ENCODE data around the gene KLHL6.

DNA sequence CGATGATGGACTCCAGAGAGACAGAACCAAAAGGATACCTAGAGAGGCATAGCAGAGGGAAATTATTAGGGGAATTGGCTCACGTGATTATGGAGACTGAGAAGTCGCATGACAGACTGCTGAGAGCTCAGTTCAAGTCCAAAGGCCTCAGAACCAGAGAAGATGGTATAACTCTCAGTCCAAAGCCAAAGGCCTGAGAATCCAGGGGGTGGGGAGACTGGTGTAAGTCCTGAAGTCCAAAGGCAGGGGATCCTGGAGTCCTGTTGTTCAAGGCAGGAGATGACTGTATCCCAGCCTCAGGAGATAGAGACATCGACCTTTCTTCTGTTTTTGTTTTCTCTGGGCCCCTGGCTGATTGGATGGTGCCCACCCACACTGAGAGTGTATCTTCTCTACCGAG lies 1.2 kb upstream of the KLHL6 start:
- TF ChIP-seq POLR2AphosphoS5 (IDR thresholded peaks at IDR 0.05) (no peak), POLR2A (IDR thresholded peaks at IDR 0.05) (no peak), EP300 (IDR thresholded peaks at IDR 0.05) (no peak)
- TF ChIP-seq, protein P1, sequence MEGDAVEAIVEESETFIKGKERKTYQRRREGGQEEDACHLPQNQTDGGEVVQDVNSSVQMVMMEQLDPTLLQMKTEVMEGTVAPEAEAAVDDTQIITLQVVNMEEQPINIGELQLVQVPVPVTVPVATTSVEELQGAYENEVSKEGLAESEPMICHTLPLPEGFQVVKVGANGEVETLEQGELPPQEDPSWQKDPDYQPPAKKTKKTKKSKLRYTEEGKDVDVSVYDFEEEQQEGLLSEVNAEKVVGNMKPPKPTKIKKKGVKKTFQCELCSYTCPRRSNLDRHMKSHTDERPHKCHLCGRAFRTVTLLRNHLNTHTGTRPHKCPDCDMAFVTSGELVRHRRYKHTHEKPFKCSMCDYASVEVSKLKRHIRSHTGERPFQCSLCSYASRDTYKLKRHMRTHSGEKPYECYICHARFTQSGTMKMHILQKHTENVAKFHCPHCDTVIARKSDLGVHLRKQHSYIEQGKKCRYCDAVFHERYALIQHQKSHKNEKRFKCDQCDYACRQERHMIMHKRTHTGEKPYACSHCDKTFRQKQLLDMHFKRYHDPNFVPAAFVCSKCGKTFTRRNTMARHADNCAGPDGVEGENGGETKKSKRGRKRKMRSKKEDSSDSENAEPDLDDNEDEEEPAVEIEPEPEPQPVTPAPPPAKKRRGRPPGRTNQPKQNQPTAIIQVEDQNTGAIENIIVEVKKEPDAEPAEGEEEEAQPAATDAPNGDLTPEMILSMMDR (IDR thresholded peaks at IDR 0.05), result no peak

Data from stomach (tissue), 4 donors.